ENCODE measurements around the gene NTM.

The NTM gene

DNA sequence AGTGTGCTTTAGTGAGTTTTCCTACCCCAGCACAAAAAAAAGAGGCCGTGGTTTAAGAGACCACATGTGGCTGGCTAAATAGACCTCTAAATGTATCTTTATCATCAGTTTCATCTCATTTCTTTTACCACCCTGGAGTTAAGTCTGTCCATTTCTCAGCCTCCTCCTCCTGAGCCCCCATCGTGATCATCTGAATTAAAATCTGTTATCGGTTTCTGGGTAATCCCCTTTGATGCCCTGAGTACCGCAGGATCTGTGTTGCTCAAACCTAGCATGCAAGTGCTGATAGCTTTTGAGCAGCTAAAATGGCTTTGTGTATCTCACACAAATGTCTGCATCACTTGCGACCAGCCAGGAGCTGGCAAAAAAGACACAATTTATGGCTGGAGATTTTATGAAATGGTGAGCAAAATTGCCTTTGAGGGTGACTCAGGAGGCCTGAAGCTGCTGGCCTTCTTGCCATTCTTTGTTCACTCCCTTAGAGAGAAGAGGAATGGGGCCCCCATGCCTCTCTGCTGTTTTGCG, 236.5 kb downstream of the NTM start:
- ChIA-PET POLR2A (no interaction called here), CTCF (no interaction called here)

DNA sequence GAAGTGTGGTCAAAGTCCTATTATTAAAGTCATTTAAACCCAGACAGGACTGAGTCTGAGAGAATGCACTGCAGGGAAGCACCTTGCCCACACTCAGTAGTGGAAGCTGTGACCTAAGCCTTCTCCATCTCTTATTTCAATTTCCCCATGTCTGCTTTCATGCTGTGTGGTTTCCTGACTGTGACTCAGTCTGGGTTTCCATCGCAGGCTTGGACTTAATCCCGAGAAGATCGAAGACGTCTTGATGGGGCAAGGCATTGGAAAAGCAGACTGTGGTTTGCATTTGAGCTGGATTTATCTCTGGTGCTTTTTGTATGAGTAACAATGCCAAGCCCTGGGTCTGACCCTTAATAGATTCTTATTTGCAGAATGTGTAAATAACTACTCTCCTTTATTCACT, 238.9 kb downstream of the NTM start:
- POLR2A ChIA-PET: no interaction called here
- TF ChIP-seq ARNT (IDR thresholded peaks at IDR 0.05) (no peak), ZNF384 (IDR thresholded peaks at IDR 0.05) (no peak)
- CTCF ChIA-PET: no interaction called here
- no peak for DNase-seq (ENCODE audit: extremely low spot score)

More for the DNA sequence above, 236.5 kb downstream of the NTM start:
- DNase-seq (ENCODE audit: extremely low spot score): no peak
- TF ChIP-seq PKNOX1 (IDR thresholded peaks at IDR 0.05): no peak
- TF ChIP-seq BHLHE40 (IDR thresholded peaks at IDR 0.05; ENCODE audit: borderline replicate concordance): no peak

GRCh38 chr11:131609921-131610320, 239.5 kb downstream of the NTM start:
- CTCF ChIA-PET: no interaction called here
- TF ChIP-seq FOXM1 (IDR thresholded peaks at IDR 0.05; ENCODE audit: borderline replicate concordance): no peak
- TF ChIP-seq PKNOX1 (IDR thresholded peaks at IDR 0.05): no peak
- TF ChIP-seq FOXA1 (IDR thresholded peaks at IDR 0.05): no peak
- TF ChIP-seq ELF4 (IDR thresholded peaks at IDR 0.05): no peak
- no peak for TF ChIP-seq FOXK2 (IDR thresholded peaks at IDR 0.05)
- no peak for TF ChIP-seq ARNT (IDR thresholded peaks at IDR 0.05)
- TF ChIP-seq HDGF (IDR thresholded peaks at IDR 0.05; ENCODE audit: borderline replicate concordance): no peak
- TF ChIP-seq ZNF384 (IDR thresholded peaks at IDR 0.05): no peak
- no peak for DNase-seq (ENCODE audit: extremely low spot score)
- POLR2A ChIA-PET: no interaction called here

DNA sequence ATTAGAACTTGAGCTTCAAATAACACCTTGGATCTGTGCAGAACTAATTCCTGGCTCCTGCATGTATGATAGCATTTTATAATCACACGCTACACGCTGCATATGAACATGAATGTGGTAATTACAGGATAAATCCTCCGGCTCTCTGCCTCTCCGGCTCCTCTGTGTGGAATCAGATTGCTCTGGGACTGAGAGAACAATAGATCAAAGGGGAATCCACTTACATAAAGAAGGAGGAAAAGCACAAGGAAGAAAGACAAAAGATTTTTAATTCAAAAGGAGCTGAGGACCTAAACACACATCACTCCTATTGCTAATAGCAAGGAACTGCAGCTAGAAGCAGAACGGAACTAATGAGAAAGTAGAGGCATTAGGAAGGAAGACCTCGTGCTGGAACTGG, 240.9 kb downstream of the NTM start:
- POLR2A ChIA-PET: no interaction called here
- DNase-seq (ENCODE audit: extremely low spot score): no peak
- CTCF ChIA-PET: no interaction called here
- no peak for TF ChIP-seq LEF1 (IDR thresholded peaks at IDR 0.05; ENCODE audit: borderline replicate concordance)
- TF ChIP-seq BHLHE40 (IDR thresholded peaks at IDR 0.05; ENCODE audit: borderline replicate concordance): no peak
- no peak for TF ChIP-seq FOXM1 (IDR thresholded peaks at IDR 0.05; ENCODE audit: borderline replicate concordance)
- TF ChIP-seq ZNF384 (IDR thresholded peaks at IDR 0.05): no peak
- no peak for TF ChIP-seq SUZ12 (IDR thresholded peaks at IDR 0.05)
- TF ChIP-seq L3MBTL2 (conservative IDR thresholded peaks at IDR 0.05): no peak
- no peak for TF ChIP-seq NFRKB (IDR thresholded peaks at IDR 0.05)
- TF ChIP-seq HDGF (IDR thresholded peaks at IDR 0.05; ENCODE audit: borderline replicate concordance): no peak
- no peak for TF ChIP-seq PKNOX1 (IDR thresholded peaks at IDR 0.05)
- no peak for TF ChIP-seq FOXA1 (IDR thresholded peaks at IDR 0.05)
- TF ChIP-seq CTBP1 (IDR thresholded peaks at IDR 0.05; ENCODE audit: borderline replicate concordance): no peak
- no peak for TF ChIP-seq FOXK2 (IDR thresholded peaks at IDR 0.05)
- TF ChIP-seq SP1 (IDR thresholded peaks at IDR 0.05): no peak
- TF ChIP-seq ELF4 (IDR thresholded peaks at IDR 0.05): no peak
- no peak for TF ChIP-seq TARDBP (IDR thresholded peaks at IDR 0.05)
- no peak for TF ChIP-seq ARNT (IDR thresholded peaks at IDR 0.05)

DNA sequence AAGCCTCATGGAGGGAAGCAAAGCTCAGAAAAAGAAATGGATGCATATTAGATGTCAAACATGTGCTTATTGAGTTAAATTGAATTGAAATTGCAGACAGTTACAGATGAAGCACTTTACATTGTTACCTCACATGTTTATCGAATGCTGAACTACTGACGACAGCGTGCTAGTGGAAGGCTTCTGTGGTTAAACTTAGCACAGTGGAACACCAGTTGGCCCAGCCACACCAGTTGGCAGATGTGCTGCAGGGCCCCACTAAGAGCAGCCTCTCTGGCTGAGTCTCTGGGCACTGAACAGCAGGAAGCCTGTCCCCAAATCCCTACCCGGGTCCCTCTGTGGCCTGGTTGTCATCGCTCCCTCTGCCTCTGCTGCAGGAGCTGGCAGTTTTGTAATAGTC, 242.1 kb downstream of the NTM start:
- DNase-seq (ENCODE audit: extremely low spot score): no peak
- TF ChIP-seq FOXM1 (IDR thresholded peaks at IDR 0.05; ENCODE audit: borderline replicate concordance) (no peak), BHLHE40 (IDR thresholded peaks at IDR 0.05; ENCODE audit: borderline replicate concordance) (no peak), CTBP1 (IDR thresholded peaks at IDR 0.05; ENCODE audit: borderline replicate concordance) (no peak), SUZ12 (IDR thresholded peaks at IDR 0.05) (no peak), FOXK2 (IDR thresholded peaks at IDR 0.05) (no peak), ARNT (IDR thresholded peaks at IDR 0.05) (no peak), LEF1 (IDR thresholded peaks at IDR 0.05; ENCODE audit: borderline replicate concordance) (no peak)
- POLR2A ChIA-PET: no interaction called here
- CTCF ChIA-PET: no interaction called here

DNA sequence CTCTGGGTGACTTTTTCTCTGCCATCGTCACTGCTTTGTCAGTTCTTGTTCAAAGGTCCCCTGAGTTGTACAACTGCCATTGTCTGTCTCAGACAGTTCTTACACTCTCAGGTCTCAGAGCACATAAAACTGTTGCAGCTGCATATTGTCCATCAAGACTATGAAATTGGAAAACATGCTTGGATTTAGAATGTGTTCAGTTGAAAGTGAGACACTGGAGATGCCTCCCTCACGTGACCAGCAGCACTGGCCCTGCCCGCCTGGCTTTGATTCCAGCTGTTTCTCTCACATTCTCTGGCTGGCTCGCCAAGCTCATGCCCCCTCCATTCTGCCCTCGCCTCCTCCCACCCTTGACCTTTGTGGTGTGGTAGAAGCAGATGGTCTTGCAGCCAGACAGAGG, 244.2 kb downstream of the NTM start:
- ChIA-PET CTCF (no interaction called here), POLR2A (no interaction called here)

More for the DNA sequence above, 244.2 kb downstream of the NTM start:
- no peak for DNase-seq (ENCODE audit: extremely low spot score)
- no peak for TF ChIP-seq SP1 (IDR thresholded peaks at IDR 0.05)
- TF ChIP-seq HDGF (IDR thresholded peaks at IDR 0.05; ENCODE audit: borderline replicate concordance): no peak
- TF ChIP-seq NFRKB (IDR thresholded peaks at IDR 0.05): no peak
- no peak for TF ChIP-seq L3MBTL2 (conservative IDR thresholded peaks at IDR 0.05)
- no peak for TF ChIP-seq PKNOX1 (IDR thresholded peaks at IDR 0.05)
- TF ChIP-seq LEF1 (IDR thresholded peaks at IDR 0.05; ENCODE audit: borderline replicate concordance): no peak
- TF ChIP-seq CTBP1 (IDR thresholded peaks at IDR 0.05; ENCODE audit: borderline replicate concordance): no peak
- no peak for TF ChIP-seq FOXK2 (IDR thresholded peaks at IDR 0.05)
- TF ChIP-seq ELF4 (IDR thresholded peaks at IDR 0.05): no peak
- TF ChIP-seq ARNT (IDR thresholded peaks at IDR 0.05): no peak
- TF ChIP-seq ZNF384 (IDR thresholded peaks at IDR 0.05): no peak
- no peak for TF ChIP-seq TARDBP (IDR thresholded peaks at IDR 0.05)
- TF ChIP-seq FOXM1 (IDR thresholded peaks at IDR 0.05; ENCODE audit: borderline replicate concordance): no peak
- no peak for TF ChIP-seq BHLHE40 (IDR thresholded peaks at IDR 0.05; ENCODE audit: borderline replicate concordance)
- no peak for TF ChIP-seq FOXA1 (IDR thresholded peaks at IDR 0.05)
- no peak for TF ChIP-seq SUZ12 (IDR thresholded peaks at IDR 0.05)
